ENCODE results near the gene P4HB. TPM values are rescaled to one million over a fixed set of nuclear protein-coding genes. Genes with fewer than 3 reads are reported as not detected.
A peak's percentile ranks its signal among the peaks of the same experiment; 100 is the strongest.

The P4HB gene
- total RNA-seq, 1 donor, result 763 TPM

DNA sequence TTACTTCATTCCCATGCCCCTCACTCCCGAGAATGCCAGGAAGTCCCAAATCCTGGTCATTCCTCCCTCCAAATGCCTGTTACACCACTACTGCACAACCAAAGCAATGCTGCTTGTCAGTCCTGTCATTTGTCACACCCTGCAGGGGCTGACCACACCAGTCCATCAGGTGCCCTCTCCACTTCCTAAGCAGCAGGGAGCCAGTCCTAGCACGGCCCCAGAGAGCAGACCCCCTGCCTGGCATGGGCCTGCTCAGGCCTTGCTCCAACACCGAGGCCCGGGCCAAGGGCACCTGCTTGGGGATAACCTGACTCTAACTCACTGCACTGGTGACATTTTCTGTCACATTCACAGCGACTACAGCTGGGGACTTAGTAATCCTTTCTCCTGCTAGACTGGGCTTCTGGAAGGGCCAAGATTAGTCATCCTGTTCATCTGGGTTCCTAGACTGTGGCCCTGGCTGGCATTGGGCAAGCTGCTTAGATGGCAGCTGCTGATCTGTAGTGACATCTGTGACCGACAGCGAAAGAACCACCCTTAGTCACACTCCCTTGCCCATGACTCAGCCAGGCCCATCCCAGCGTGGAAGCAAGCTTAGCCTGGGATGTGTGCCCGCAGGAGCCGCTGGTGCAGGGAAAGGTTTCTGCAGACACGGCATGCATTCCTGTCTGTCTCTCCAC lies 25.7 kb upstream of the P4HB start:
- no peak for DNase-seq (ENCODE audit: low read depth)
- H3K4me3 ChIP-seq (ENCODE audit: low read depth, low read length), result no peak overlapping the region
- no peak for TF ChIP-seq CTCF (IDR thresholded peaks at IDR 0.05; ENCODE audit: insufficient read depth, low read length)

GRCh38 chr17:81885454-81885853 lies 25.1 kb upstream of the P4HB start:
- no peak for DNase-seq (ENCODE audit: low read depth)
- TF ChIP-seq CTCF (IDR thresholded peaks at IDR 0.05; ENCODE audit: insufficient read depth, low read length), result no peak
- no peak overlapping the region for H3K4me3 ChIP-seq (ENCODE audit: low read depth, low read length)

- no peak for DNase-seq (ENCODE audit: low read depth)
- H3K4me3 ChIP-seq (ENCODE audit: low read depth, low read length), result no peak overlapping the region
- no peak for TF ChIP-seq CTCF (IDR thresholded peaks at IDR 0.05; ENCODE audit: insufficient read depth, low read length)
Observed at GRCh38 chr17:81884968-81885367, 24.6 kb upstream of the P4HB start.

DNA sequence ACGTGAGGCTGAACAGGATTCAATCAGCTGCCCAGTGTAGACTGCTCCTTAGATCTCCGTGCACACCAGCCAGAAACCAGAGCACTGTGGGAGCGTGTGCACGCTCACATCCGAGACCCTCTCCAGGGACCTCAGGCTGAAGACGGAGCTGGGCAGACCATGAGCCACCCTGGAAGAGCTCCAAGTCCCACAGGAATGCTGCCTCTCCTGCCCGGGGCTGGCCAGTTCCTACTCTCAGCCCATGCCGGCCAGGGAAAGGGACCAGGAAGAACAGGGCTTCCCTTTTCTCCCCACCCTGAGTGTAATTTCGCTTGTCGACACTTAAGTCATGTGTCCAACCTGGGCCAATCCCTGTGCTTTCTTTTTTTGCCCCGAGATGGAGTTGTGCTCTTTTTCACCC lies 24.2 kb upstream of the P4HB start:
- TF ChIP-seq CTCF (IDR thresholded peaks at IDR 0.05; ENCODE audit: insufficient read depth, low read length), result no peak
- peak; percentile 41 for DNase-seq (ENCODE audit: low read depth)
- no peak overlapping the region for H3K4me3 ChIP-seq (ENCODE audit: low read depth, low read length)

DNA sequence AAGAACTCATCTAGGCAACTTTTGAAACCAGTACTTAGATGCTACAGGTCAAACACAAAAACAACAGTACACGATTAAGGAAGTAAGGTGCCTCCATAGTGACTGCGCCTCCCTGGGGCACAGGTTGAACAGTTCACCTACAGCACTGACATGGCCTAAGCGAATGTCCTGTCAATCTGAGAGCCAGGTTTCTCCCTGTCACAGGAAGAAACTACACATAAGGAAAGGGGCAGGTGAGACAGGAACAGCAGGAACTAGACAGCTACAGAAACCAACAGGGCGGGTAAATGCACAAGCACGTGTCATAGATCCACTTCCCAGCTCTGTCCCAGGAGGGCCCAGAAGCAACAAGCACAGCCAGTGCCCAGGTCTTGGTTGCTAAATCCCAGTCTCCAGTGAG lies 18.8 kb upstream of the P4HB start:
- DNase-seq (ENCODE audit: low read depth), result no peak
- no peak overlapping the region for H3K4me3 ChIP-seq (ENCODE audit: low read depth, low read length)
- TF ChIP-seq CTCF (IDR thresholded peaks at IDR 0.05; ENCODE audit: insufficient read depth, low read length), result no peak

- TF ChIP-seq CTCF (IDR thresholded peaks at IDR 0.05; ENCODE audit: insufficient read depth, low read length), result no peak
- H3K4me3 ChIP-seq (ENCODE audit: low read depth, low read length), result no peak overlapping the region
- DNase-seq (ENCODE audit: low read depth), result no peak
Observed at GRCh38 chr17:81878294-81878693, 18.0 kb upstream of the P4HB start.

- TF ChIP-seq CTCF (IDR thresholded peaks at IDR 0.05; ENCODE audit: insufficient read depth, low read length), result no peak
- H3K4me3 ChIP-seq (ENCODE audit: low read depth, low read length), result no peak overlapping the region
- no peak for DNase-seq (ENCODE audit: low read depth)
Observed at GRCh38 chr17:81877569-81877968, 17.2 kb upstream of the P4HB start.
